GM23338 (cell line): ENCODE measurements around the gene KPTN.

Experiments used
- EZH2 ChIP-seq: fragments of 200-600 bp; sonication (generic); IDR thresholded peaks from one replicate; pipeline ENCODE4 v1.8.0; 2017; ENCODE audit warnings: antibody characterized with exemption, mild to moderate bottlenecking, low read depth; ENCODE audit not compliant: unreplicated experiment
- EZH2phosphoT487 ChIP-seq: fragments of 200-600 bp; sonication (generic); IDR thresholded peaks from one replicate; pipeline ENCODE4 v1.8.1; 2018; ENCODE audit warnings: antibody characterized with exemption; ENCODE audit not compliant: unreplicated experiment
- JUNB ChIP-seq: IDR thresholded peaks from one replicate; pipeline ENCODE4 v1.6.1; 2016; ENCODE audit warnings: antibody characterized with exemption; ENCODE audit not compliant: unreplicated experiment
- POLR2AphosphoS5 ChIP-seq: IDR thresholded peaks from 2 replicates; pipeline ENCODE4 v1.6.1; 2016; ENCODE audit warnings: antibody characterized with exemption, low read depth
- TF ChIP-seq, protein P1 (sequence below), 2 experiments: fragments of 200-600 bp in 1 of 2; sonication (generic) in 1 of 2; conservative IDR thresholded peaks; 2 replicates each; pipeline versions ENCODE4 v1.5.1 to v1.6.1; 2016 to 2017; ENCODE audit warnings: antibody characterized with exemption in 2 of 2, low read depth in 2 of 2, mild to moderate bottlenecking in 2 of 2, moderate library complexity in 1 of 2

DNA sequence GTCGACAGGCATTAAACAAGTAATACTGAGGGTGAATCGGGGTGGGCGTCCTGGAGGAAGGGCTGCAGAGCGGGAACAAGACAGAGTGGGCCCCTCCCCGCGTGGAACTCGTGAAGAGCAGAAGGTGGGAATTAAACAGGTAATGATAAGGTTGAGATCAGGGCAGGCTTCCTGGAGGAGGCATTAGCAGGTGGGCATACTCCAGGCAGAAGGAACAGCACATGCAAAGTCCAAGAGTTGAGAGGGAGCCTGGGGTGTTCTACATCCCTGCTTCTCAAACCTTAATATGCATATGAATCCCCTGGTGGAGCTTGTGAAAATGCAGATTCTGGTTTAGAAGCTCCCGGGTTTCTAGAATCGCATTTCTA, 35.7 kb downstream of the KPTN start:
- TF ChIP-seq, protein P1, sequence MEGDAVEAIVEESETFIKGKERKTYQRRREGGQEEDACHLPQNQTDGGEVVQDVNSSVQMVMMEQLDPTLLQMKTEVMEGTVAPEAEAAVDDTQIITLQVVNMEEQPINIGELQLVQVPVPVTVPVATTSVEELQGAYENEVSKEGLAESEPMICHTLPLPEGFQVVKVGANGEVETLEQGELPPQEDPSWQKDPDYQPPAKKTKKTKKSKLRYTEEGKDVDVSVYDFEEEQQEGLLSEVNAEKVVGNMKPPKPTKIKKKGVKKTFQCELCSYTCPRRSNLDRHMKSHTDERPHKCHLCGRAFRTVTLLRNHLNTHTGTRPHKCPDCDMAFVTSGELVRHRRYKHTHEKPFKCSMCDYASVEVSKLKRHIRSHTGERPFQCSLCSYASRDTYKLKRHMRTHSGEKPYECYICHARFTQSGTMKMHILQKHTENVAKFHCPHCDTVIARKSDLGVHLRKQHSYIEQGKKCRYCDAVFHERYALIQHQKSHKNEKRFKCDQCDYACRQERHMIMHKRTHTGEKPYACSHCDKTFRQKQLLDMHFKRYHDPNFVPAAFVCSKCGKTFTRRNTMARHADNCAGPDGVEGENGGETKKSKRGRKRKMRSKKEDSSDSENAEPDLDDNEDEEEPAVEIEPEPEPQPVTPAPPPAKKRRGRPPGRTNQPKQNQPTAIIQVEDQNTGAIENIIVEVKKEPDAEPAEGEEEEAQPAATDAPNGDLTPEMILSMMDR (conservative IDR thresholded peaks at IDR 0.05; ENCODE audit: low read depth in 2 of 2): no peak
- TF ChIP-seq EZH2phosphoT487 (no peak), POLR2AphosphoS5 (no peak), JUNB (no peak), EZH2 (no peak)
